Heart left ventricle (tissue), 13 donors: Measurements from ENCODE around the gene FAM171A1.

Experiments used
- POLR2A ChIP-seq, 2 donors: fragments of 450-650 bp; IDR thresholded peaks; one replicate each; pipeline ENCODE4 v1.6.1; 2017; ENCODE audit warnings: antibody characterized with exemption in 2 of 2, mild to moderate bottlenecking in 2 of 2, moderate library complexity in 2 of 2
- TF ChIP-seq, protein P1 (sequence below), 12 donors: fragments of 200-600 bp; sonication (generic) in 4 of 12; IDR thresholded peaks; one replicate each; pipeline versions ENCODE4 v1.5.0 to v1.8.0; 2018 to 2022; ENCODE audit warnings: antibody characterized with exemption in 12 of 12, mild to moderate bottlenecking in 5 of 12
- donor health status: ischemic (EF 13 %, LVEDD 7.1; RV severe dilation, severe dysfunction).
- donor health status: DM: no; HTN: yes; CAD: no.
- donor health status: DM: no; HTN: no; CAD: no.
- donor health status: ischemic (EF 25% LVEDD 6.9; RV normal size, moderate dysfunction).
- donor health status: ischemic (EF 25% LVEDD 5.7; RV mildly dilated, moderate dysfunction).
- donor health status: ischemic (EF 35%, LVEDD 5.7; RV mildly dilated, moderate dysfunction).
- donor health status: nonischemic (EF 11% LVEDD 7.7; RV severe dilation, severe dysfunction).
- donor health status: DM: yes; HTN: yes; CAD: no.
- donor health status: PGD.
- donor health status: ischemic (EF 29% LVEDD 5.4; RV normal size, mild dysfunction).
- donor health status: nonischemic (EF 23%, LVEDD 6.1; RV moderate dilation, normal function).

DNA sequence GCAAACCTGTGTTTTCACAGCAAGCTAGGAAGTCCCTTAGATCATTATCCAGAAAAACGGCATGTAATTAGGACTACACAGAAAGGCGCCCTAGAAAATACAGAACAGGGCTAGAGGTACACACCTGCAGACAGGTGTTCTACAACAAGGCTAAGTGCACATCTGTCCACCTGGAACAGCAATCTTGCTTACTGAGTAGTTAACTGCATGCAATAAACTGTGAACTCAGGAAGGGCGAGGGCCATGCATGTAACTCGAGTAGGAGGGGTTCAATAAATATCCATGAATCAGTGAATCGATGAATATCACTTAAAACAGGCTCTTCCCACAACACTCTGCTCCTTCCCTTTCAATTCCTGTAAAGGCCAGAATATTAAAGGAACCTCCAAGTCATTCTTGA is 22.0 kb downstream of the FAM171A1 start:
- TF ChIP-seq, protein P1, sequence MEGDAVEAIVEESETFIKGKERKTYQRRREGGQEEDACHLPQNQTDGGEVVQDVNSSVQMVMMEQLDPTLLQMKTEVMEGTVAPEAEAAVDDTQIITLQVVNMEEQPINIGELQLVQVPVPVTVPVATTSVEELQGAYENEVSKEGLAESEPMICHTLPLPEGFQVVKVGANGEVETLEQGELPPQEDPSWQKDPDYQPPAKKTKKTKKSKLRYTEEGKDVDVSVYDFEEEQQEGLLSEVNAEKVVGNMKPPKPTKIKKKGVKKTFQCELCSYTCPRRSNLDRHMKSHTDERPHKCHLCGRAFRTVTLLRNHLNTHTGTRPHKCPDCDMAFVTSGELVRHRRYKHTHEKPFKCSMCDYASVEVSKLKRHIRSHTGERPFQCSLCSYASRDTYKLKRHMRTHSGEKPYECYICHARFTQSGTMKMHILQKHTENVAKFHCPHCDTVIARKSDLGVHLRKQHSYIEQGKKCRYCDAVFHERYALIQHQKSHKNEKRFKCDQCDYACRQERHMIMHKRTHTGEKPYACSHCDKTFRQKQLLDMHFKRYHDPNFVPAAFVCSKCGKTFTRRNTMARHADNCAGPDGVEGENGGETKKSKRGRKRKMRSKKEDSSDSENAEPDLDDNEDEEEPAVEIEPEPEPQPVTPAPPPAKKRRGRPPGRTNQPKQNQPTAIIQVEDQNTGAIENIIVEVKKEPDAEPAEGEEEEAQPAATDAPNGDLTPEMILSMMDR (IDR thresholded peaks at IDR 0.05), result no peak
- TF ChIP-seq POLR2A (IDR thresholded peaks at IDR 0.05), result no peak
